HG03354 (cell line): ENCODE data around the gene GNAT1.
"Not testable (repeated sequence)": the region's sequence is repeated elsewhere in the genome, so short reads cannot be mapped to it uniquely, and the experiment has no call there.

Source experiments
- ATAC-seq: cut with Tn5 transposase; IDR thresholded peaks from one replicate; pipeline ENCODE4 v1.9.1; 2021; ENCODE audit warnings: mild to moderate bottlenecking; ENCODE audit not compliant: unreplicated experiment, poor library complexity, severe bottlenecking

GNAT1 gene

DNA sequence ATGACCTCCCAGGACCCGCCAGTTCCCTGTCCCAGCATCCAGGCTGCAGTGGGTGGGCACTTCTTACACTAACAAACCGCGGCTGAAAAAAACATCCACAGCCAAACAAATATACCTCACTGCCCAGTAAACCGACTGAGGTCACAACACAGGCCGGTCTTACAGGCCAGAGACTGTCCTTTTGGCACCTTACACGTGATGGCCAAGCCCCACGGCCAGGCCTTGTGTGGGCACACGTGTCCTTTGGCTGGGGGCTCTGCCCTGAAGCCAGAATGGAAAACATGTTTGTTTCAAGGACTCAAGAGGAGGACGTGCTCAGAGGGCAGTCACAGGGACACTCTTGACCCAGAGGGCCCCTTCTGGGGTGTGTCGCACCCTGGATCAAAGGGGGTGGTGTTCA, 23.4 kb downstream of the GNAT1 start:
- no peak for ATAC-seq

DNA sequence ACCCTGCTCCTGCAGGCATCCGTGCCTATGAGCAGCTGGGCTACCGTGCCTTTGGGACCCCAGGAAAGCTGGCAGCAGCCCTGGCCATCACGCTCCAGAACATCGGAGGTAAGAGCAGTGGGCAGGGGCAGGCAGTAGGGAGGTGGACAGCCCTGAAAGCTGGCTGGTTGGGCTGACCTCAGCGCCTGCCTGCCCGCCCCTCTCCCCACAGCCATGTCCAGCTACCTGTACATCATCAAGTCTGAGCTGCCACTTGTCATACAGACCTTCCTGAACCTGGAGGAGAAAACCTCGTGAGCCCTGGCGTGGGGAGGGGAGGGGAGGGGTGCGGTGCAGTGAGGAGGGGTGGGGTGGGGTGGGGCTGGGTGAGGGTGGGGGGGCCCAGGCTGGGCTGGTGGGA, 24.1 kb downstream of the GNAT1 start:
- no peak for ATAC-seq

- ATAC-seq = no peak
Observed at GRCh38 chr3:50217681-50218080, 26.3 kb downstream of the GNAT1 start.

- ATAC-seq = no peak
Observed at GRCh38 chr3:50218448-50218847, 27.0 kb downstream of the GNAT1 start.

DNA sequence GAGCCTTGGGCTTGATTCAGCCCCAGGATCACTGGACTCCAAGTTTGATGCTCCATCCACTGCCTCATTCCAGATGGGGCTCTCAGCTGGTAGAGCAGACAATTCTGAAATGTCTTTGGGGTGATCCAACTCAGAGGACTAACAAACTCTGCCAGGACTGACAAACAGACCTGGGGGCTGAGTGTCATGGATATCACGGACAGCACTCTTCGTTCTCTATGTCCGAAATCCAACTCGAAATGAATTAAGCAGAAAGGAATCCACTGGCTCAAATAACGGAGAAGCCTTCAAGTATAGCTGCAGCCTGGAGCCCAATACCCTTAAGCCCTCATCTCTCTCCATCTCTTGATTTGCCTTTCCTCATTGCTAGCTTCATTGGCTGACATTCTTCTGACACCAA, 27.9 kb downstream of the GNAT1 start:
- ATAC-seq = no peak

DNA sequence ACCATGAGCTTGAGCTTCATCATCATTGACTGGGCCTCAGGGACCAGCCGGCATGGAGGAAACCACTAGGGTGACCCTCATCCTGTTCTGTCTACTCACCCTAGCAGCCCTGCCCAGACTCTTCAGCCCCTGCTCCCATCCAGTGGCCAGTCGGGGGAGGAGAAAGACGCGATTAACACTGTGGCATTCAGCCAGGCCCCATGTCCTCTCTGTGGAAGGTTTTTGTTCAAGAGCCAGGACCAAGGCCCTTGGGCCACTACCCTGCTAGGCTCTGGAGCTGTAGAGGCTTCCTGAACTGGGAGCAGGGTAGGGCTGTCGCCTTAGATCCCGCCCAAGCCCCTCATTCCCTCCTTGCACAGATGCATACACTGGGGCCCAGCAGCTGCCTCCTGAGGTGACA, 28.7 kb downstream of the GNAT1 start:
- no peak for ATAC-seq

DNA sequence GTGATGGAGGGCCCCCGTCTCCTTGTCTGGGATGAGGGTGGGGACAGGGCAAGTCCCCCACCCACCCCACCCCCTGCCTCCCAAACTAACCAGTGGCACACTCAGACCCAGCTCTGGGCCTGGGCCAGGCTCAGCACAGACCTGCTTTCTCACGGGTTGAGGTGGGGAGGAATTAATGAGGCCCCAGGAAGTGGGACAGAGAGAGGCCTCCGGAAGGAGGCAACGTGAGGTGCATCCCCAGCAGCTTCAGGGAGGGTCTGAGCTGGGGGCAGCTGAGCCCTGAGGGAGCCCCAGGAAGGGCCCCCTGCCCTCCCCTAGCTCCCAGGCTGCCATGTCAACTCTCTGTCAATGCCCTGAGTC, 29.6 kb downstream of the GNAT1 start:
- ATAC-seq = no peak

DNA sequence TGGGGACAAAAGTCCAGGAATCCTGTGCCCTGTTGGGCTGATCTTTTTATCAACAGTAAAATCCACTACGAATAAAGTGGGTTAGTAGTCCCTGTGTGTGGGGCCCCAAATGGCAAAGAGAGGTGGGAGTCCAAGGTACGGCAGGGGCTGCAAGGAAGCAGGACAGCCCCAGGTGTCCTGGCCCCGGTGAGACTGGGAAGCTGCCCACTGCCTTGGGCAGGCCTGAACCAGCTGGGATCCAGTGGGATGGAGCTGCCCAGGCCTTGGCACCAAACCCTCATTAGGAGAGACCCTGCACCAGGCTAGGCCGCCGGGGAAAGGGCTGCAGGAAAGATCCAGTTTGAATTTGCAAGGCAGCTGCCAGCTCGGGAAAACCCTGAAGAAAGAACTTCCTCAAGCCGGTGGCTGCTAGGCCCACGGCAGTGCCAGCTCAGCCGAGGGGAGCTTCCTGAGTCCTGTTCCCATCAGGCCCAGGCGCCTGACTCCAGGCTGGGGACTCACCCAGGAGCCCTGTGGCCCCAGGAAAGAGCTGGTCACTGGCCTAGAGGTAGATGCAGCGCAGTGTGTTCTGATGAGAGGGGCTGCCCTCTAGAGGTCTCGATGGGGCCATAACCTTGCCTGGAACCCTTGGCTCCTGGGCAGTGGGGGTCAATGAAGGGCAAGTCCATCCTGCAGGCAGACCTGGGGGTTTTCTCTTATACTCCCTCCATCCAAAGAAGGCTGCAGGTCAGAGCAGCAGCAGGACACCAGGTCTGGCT, 30.2 kb downstream of the GNAT1 start:
- no peak for ATAC-seq

- no peak for ATAC-seq
Observed at GRCh38 chr3:50222169-50222528, 30.7 kb downstream of the GNAT1 start.

DNA sequence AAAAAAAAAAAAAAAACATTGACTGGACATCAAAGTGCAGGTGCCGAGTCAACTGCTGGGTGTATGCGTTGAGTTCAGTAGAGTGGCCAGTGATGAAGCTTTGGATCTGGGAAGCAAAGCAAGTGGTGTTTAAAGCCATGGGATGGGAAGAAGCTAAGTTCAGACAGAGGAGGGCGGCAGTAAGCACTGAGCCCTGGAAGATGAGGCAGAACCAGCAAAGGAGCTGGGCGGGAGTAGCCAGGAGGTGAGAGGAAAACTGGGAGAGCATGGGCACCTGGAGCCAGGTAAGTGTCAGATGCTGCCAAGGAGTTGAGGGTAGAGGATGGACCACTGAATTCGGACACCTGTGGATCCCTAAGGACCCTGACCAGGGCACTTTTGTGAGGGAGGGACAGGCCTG, 33.2 kb downstream of the GNAT1 start:
- ATAC-seq = no peak

DNA sequence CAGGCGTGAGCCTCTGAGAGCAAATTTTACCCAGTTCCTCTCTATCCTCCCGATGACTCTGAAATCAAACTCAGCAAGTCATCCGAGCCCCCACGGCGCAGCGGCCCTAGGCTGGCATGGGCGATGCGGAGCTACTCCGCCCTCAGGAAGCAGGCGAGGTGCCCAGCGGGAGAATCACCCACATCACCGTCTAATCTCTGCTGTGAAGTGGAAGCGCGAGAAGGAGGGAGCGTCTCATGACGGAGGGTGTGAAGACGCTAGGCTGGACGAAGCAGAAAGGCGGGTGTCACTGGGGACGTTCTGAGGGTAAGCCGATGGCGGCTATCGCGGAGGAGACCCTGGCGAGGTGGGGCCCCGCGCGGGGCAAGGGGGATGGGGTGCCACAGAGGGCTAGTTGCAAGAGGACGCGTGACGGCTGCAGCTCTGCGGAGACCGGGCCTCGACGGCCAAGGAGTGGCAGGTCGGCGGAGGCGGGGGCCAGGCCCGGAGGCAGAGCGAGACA, 35.5 kb downstream of the GNAT1 start:
- ATAC-seq = peak; percentile 15

DNA sequence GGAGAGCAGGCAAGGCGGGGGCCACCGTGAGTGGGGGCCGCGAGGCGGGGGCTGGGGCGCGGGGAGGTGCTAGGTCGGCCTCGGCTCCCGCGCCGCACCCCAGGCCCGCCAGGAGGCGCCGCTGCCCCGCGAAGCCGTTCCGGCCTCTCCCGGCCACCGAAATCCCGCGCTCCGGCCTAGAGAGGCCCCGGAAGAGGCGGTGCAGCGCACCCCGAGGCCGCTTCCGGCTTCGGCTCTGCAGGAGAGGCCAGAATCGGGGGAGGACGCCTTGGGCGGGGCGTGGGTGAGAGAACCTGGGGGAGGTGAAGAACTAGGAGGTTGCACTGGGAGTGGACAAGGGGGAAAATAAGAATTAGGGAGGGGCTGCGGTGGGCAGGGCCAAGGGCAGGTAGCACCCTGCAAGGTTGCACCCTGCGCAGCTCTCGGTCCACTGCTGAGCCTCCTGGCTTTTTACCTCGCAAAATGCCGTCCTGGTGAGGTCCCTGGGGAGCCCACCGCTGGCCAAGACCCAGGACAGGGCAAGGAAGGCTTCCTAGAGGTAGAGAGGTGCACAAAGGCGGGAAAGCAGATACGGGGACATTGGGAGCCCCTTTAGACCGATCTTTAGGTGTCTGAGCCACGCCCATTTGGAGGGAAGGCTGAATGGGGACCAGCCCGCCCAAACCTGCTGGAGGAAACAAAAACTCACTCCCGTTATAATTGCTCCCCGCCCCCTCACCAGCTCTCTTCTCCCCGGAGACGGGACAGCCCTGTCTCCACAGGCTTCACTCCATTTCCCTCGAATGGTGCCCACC, 36.2 kb downstream of the GNAT1 start:
- peak; percentile 81 for ATAC-seq

DNA sequence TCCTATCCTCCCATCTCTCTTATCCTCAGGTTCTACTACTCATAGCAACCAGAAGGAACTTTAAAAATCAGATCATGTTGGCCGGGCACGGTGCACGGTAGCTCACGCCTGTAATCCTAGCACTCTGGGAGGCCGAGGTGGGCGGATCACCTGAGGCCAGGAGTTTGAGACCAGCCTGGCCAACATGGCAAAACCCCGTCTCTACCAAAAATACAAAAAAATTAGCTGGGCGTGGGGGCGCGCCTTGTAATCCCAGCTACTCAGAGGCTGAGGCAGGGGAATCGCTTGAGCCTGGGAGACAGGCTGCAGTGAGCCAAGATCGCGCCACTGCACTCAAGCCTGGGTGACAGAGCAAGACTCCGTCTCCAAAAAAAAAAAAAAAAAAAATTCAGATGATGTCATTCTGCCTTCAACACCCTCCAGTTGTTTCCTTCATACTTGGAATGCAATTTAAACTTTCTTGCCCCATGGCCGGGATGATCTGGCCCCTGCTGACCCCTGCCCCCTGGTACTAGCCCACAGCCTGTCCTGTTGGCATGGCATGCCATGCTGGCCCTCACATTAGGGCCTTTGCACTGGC, 36.9 kb downstream of the GNAT1 start:
- ATAC-seq = not testable (repeated sequence)

- ATAC-seq = no peak
Observed at GRCh38 chr3:50229490-50229889, 38.1 kb downstream of the GNAT1 start.

DNA sequence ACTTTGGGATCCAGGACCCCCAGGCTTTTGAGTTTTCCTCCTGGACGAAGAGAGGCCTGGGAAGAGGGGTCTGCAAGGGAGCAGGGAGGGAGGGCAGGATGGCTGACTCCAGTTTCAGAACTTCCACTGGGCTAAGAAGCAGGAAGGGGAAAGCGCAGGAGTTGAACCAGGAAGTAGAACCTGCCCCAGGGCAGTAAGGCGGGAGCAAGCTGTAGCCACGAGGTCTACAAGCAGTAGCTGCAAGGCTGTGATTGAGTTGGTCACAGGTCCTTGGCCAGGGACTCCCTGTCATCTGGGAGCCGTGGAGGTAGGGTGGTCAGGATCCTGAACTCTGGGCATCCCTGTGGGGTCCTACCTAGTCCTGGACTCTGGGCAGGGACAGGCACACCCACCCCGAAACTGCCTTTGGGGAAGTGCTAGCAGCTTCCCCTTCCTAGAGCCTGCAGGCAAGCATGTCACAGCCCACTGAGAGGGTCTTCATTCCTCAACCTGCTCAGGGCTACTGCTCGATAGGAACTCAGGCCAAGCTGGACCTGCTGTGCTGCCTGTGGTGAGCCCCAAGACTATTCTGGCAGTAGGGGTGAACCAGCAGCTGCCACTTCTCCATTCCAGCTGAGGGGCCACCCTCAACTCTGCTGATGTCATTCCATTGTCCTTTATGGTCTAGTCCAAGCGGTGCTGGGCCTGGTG, 38.8 kb downstream of the GNAT1 start:
- ATAC-seq = no peak

GRCh38 chr3:50230794-50231125, 39.4 kb downstream of the GNAT1 start:
- ATAC-seq = no peak

- ATAC-seq = no peak
Observed at GRCh38 chr3:50231581-50231980, 40.2 kb downstream of the GNAT1 start.

GRCh38 chr3:50232303-50232702, 40.9 kb downstream of the GNAT1 start:
- ATAC-seq = no peak

- no peak for ATAC-seq
Observed at GRCh38 chr3:50233176-50233575, 41.8 kb downstream of the GNAT1 start.

- peak; percentile 93 for ATAC-seq
Observed at GRCh38 chr3:50235716-50236483, 44.5 kb downstream of the GNAT1 start, which contains the start of gene GNAI2. Gene GNAI2 (plus strand): TSS chr3:50236204. CDS start chr3:50236336, 132 bp downstream.
